GM20000 (cell line): ENCODE measurements around the gene SLC39A11.

Source experiments
- DNase-seq: peaks from one replicate; pipeline ENCODE4 v3.0.0; 2012; ENCODE audit warnings: low spot score
- TF ChIP-seq, protein P1 (sequence below): IDR thresholded peaks from 2 replicates; pipeline ENCODE4 v1.5.1; 2012; ENCODE audit warnings: mild to moderate bottlenecking, control low read depth; ENCODE audit errors: extremely low read depth, missing control alignments

SLC39A11 gene

GRCh38 chr17:72602517-72603419 lies 489.7 kb downstream of the SLC39A11 start:
- TF ChIP-seq, protein P1, sequence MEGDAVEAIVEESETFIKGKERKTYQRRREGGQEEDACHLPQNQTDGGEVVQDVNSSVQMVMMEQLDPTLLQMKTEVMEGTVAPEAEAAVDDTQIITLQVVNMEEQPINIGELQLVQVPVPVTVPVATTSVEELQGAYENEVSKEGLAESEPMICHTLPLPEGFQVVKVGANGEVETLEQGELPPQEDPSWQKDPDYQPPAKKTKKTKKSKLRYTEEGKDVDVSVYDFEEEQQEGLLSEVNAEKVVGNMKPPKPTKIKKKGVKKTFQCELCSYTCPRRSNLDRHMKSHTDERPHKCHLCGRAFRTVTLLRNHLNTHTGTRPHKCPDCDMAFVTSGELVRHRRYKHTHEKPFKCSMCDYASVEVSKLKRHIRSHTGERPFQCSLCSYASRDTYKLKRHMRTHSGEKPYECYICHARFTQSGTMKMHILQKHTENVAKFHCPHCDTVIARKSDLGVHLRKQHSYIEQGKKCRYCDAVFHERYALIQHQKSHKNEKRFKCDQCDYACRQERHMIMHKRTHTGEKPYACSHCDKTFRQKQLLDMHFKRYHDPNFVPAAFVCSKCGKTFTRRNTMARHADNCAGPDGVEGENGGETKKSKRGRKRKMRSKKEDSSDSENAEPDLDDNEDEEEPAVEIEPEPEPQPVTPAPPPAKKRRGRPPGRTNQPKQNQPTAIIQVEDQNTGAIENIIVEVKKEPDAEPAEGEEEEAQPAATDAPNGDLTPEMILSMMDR, result no peak
- DNase-seq, result no peak

DNA sequence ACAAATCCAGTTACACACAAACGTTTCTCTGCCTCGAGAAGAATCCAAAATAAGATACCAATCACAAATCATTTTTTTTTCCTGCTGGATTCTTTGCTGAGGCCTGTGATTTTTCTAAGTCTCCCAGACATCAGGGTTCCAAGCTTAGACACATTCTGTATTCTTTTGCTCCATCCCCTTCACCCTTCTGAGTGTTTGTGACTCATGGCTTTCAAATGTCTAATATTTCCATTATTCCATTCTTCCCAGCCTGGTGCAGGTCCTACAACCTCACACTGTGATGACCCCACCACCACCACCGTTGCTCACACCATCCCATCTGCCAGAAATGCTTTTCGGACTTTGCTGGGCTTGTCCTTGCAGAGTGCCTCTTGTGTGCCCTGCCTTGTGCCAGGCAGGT lies 491.6 kb downstream of the SLC39A11 start:
- DNase-seq, result no peak

GRCh38 chr17:72599891-72600290 lies 492.6 kb downstream of the SLC39A11 start:
- TF ChIP-seq, protein P1, result no peak
- DNase-seq, result no peak

More for the DNA sequence above, 491.6 kb downstream of the SLC39A11 start:
- TF ChIP-seq, protein P1, result no peak

- no peak for DNase-seq
- TF ChIP-seq, protein P1, result no peak
Measured at GRCh38 chr17:72598695-72599094, 493.8 kb downstream of the SLC39A11 start.

DNA sequence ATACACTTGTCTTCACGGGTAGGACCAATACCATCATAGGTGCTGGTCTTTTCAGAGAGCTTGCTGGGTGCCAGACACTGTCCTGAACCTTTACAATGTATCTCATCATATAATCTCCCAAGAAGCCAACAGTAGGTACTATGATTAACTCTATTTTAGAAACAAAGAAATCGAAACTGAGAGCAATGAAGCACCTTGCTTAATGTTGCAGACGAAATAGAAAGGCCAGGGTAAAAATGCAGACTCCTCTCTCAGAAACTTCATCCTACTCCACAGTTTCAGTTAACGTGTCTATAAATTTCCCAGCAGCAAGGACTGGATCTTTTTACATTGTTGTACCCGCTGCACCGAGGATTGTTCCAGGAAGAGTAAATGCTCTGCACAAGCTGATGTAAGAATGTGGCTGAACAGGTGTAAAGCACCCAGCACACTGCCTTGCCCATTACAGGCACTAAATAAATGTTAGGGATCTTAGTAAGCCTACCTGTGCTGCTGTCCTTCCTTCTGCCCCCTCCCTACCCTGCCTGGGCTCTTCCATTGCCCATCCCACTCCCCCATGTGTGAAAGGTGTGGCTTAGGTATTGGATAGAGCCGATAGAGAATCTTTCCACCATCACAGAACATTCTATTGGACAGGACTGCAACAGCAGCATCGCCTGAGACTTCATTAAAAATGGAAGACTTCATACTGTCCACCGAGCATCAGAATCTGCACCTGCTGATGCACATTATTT lies 495.0 kb downstream of the SLC39A11 start:
- DNase-seq, result no peak
- TF ChIP-seq, protein P1, result no peak
